ENCODE measurements around the gene RAB1B.

DNA sequence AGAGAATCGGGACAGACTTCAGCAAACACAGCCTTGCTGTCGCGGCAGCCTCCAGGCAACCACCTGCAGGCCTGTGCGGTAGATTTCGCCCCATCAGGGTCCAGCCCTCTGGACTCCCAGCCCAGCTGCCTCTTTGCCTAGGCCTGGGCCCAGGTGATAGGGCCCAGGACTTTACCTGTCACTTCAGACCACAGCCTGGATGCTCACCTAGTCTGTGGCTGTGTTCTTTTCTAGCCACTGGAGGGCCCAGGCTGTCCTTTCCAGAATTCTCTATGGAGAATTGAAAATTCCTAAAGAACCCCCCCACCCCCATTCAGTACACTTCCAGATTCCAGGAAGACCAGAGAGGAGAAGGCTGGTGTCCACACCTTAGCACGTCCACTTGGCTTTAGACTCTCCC lies 30.6 kb upstream of the RAB1B start:
- no peak for TF ChIP-seq EZH2phosphoT487 (IDR thresholded peaks at IDR 0.05; ENCODE audit: insufficient read depth, low read depth)
- TF ChIP-seq EZH2 (IDR thresholded peaks at IDR 0.05; ENCODE audit: insufficient read depth, poor library complexity, severe bottlenecking) = no peak

All from GM23248 (cell line).